ENCODE measurements around the gene EDEM2. TPM values are rescaled to one million over a fixed set of nuclear protein-coding genes. Genes with fewer than 3 reads are reported as not detected.
"Not testable (repeated sequence)": the region's sequence is repeated elsewhere in the genome, so short reads cannot be mapped to it uniquely, and the experiment has no call there.

EDEM2 gene
- total RNA-seq, 4 donors from 2014 or later: 13.7 to 31.0 (median 25.0) TPM

- H3K27ac ChIP-seq: no peak overlapping the region
- intact Hi-C loops (cut with DNase I): no loop called here
- TF ChIP-seq POLR2A (IDR thresholded peaks at IDR 0.05): no peak
Observed at GRCh38 chr20:35151736-35152135, 4.6 kb upstream of the EDEM2 start.

GRCh38 chr20:35150846-35151579 is 3.9 kb upstream of the EDEM2 start:
- no peaks in the 10 kb centered on the region for H3K9me3 ChIP-seq
- no peaks in the 10 kb centered on the region for H3K27me3 ChIP-seq
- no peaks in the 10 kb centered on the region for H3K36me3 ChIP-seq
- TF ChIP-seq POLR2A (IDR thresholded peaks at IDR 0.05) (no peak), CTCF (IDR thresholded peaks at IDR 0.05) (no peak)
- no peak overlapping the region for H3K27ac ChIP-seq
- intact Hi-C loops (cut with DNase I): no loop called here
- no peak overlapping the region for H3K4me3 ChIP-seq (replicated peaks in 1 of 3)
- peaks cover 6 to 13% of the 10 kb centered on the region in 2 donors for H3K4me1 ChIP-seq
- 66 to 72% methylated on average over 6 of the region's 6 CpGs for WGBS, 2 donors
- DNase-seq: no peak

More at GRCh38 chr20:35151736-35152135, 4.6 kb upstream of the EDEM2 start:
- 72 to 73% methylated on average over 4 of the region's 4 CpGs for whole genome bisulfite sequencing, 2 donors
- DNase-seq: no peak
- H3K36me3 ChIP-seq: no peaks in the 10 kb centered on the region
- no peak overlapping the region for H3K4me3 ChIP-seq (replicated peaks in 1 of 3)
- H3K27me3 ChIP-seq: no peaks in the 10 kb centered on the region
- peaks cover 0 to 7% of the 10 kb centered on the region in 2 donors for H3K4me1 ChIP-seq
- H3K9me3 ChIP-seq: no peaks in the 10 kb centered on the region

GRCh38 chr20:35147575-35148071 is 487 bp upstream of the EDEM2 start:
- H3K4me1 ChIP-seq: peaks cover 6 to 21% of the 10 kb centered on the region in 2 donors
- peak overlapping the region in 2 of 3 donors; percentile 74 to 75 for H3K27ac ChIP-seq
- intact Hi-C loops (cut with DNase I): loop anchor here (5.0 kb wide), 2 partner anchors 60 to 120 kb away; no protein-coding TSS in a partner anchor
- 3 to 4% methylated on average over 19 of the region's 19 CpGs for WGBS, 2 donors
- H3K36me3 ChIP-seq, H3K27me3 ChIP-seq, H3K9me3 ChIP-seq: not testable (repeated sequence)
- peak; percentile 6 to 26 for DNase-seq
- H3K4me3 ChIP-seq (replicated peaks in 1 of 3): peak overlapping the region in 2 of 3 donors; percentile 7 to 59

- Histone ChIP-seq H3K27me3 (no peaks in the 10 kb centered on the region), H3K36me3 (peaks cover 11 to 18% of the 10 kb centered on the region in 2 donors), H3K9me3 (no peaks in the 10 kb centered on the region), H3K27ac (peak overlapping the region; percentile 1 to 75 (median 74)), H3K4me1 (peaks cover 6 to 21% of the 10 kb centered on the region in 2 donors), H3K4me3 (replicated peaks in 1 of 3) (peak overlapping the region; percentile 7 to 93 (median 59))
- peak; percentile 28 to 30 for DNase-seq
- intact Hi-C loops (cut with DNase I): loop anchor here (5.0 kb wide), 2 partner anchors 61 to 121 kb away; no protein-coding TSS in a partner anchor
- TF ChIP-seq POLR2A (IDR thresholded peaks at IDR 0.05) (no peak), CTCF (IDR thresholded peaks at IDR 0.05) (no peak)
- 6 to 10% methylated on average over 16 to 21 of the region's 23 CpGs for WGBS, 2 donors
Observed at GRCh38 chr20:35146299-35146919, 727 bp downstream of the EDEM2 start.

- H3K27me3 ChIP-seq: no peaks in the 10 kb centered on the region
- WGBS, 2 donors: 45 to 50% methylated on average over 2 of the region's 2 CpGs
- intact Hi-C loops (cut with DNase I): loop anchor here (5.0 kb wide), 2 partner anchors 62 to 122 kb away; no protein-coding TSS in a partner anchor
- TF ChIP-seq CTCF (IDR thresholded peaks at IDR 0.05) (peak in 4 of 6 experiments; percentile 33 to 92 (median 36)), POLR2A (IDR thresholded peaks at IDR 0.05) (no peak)
- no peak for DNase-seq
- peaks cover 19 to 24% of the 10 kb centered on the region in 2 donors for H3K36me3 ChIP-seq
- H3K9me3 ChIP-seq: no peaks in the 10 kb centered on the region
- peak overlapping the region in 2 of 3 donors; percentile 30 to 35 for H3K27ac ChIP-seq
- no peak overlapping the region for H3K4me3 ChIP-seq (replicated peaks in 1 of 3)
- peaks cover 6 to 21% of the 10 kb centered on the region in 2 donors for H3K4me1 ChIP-seq
Observed at GRCh38 chr20:35145141-35145564, 2.0 kb downstream of the EDEM2 start.
